Stimulated activated CD4-positive, alpha-beta T cell treated with anti-CD3 and anti-CD28 coated beads, Interleukin-1b, Interleukin-23, amount 100 ng/mL, for 1 hour (primary cell): ENCODE data around the gene CFAP43.
"Not testable (repeated sequence)": the region's sequence is repeated elsewhere in the genome, so short reads cannot be mapped to it uniquely, and the experiment has no call there.

Experiments used
- DNase-seq, 2 donors: peaks; one replicate each; pipeline ENCODE4 v3.0.0-alpha.2; 2020; ENCODE audit warnings: low read depth in 2 of 2

CFAP43 gene

DNA sequence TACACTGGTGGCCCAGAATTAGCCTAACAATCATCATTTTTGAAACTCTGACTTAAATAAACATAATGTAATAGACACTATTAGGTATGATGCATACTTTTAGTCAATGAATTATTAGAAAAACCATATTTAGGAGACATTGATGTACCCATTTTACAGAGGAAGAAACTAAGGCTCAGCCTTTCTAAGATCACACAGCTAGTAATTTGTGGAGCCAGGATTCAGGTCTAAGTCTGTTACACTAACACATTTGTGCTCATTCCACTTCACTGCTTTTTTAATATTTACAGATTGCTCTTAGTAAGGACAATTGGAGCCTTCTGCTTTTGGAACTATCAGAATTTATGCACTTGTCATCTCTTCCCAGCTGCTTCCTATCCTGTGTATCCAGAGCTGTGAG, 8.9 kb downstream of the CFAP43 start:
- DNase-seq, result no peak

DNA sequence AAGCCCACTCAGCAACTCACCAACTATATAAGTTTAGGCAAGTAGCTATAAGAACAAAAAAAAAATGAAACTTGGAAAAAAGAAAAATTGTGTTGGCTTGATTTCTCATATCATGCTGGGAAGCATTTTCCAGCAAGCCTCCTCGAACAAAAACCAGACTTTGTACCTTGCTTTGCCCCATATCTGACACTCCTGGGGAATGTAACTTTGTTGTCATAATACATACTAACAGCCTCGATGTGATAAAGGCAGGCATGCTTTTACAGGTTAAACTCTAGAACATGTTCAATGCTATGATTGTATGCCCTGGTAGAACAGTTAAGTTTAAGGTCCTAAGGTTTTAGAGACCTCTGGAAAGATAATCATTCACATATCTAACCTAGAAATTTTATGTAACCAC, 11.6 kb downstream of the CFAP43 start:
- DNase-seq, result no peak

DNA sequence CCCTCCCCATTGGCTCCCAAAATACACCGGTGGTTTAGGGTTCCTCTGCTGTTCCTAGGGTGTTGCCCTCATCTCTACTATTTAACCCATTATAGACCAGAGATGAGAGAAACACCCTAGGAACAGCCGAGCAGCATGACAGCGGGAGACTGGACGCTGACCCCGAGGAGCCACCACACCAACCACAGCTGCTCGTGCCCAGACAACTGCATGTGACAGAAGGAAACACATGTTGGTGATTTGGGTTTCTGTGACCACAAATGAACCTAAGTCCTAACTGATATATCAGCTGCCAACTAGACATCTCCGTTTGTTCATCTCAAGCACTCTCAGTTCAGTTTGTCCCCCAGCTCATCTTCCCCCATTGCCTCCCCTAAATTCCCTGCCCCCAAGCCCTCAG, 13.4 kb downstream of the CFAP43 start:
- no peak for DNase-seq

DNA sequence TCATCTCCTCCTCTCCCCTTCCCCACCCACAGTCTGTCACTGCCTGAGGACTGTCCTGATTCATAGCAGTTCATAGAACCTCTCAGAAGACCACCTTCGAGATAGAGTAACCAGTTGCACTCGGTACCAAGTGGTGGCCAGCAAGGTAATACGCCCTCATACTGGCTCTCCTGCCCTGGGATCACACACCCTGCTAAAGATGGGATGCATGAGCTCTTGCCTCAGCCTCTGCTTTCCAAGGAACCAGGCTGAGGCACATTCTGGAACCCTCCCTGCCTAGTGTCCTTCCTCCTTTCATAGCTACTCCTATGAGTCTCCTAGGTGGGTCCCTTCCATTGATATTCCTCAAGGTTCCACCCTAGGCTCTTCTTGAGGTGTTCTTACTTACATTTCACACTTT, 15.5 kb downstream of the CFAP43 start:
- DNase-seq, result no peak

DNA sequence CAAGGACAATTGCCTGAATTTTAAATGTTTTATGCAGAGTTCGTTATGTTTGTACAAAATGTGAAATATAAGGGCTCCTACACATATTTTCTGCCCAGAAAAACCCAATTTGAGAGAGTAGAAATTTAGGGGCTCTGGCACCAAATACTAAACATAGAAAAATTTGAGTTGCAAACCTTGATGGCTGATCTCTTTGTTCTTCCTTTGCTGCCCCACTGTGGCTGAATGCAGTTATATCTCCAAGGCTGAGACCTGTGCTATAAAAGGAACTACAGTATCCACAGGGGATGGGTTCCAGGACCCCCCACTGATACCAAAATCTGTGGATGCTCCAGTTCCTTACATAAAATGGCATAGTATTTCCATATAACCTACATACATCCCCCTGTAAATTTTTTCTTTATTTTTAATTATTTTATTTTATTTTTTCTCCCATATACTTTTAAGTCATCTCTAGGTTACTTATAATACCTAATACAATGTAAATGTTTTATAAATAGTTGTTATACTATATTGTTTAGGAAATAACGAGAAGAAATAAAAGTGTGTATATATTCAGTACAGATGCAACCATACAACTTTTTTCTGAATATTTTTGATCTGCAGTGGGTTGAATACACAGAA, 22.5 kb downstream of the CFAP43 start:
- peak in 1 of 2 donors; percentile 12 for DNase-seq

DNA sequence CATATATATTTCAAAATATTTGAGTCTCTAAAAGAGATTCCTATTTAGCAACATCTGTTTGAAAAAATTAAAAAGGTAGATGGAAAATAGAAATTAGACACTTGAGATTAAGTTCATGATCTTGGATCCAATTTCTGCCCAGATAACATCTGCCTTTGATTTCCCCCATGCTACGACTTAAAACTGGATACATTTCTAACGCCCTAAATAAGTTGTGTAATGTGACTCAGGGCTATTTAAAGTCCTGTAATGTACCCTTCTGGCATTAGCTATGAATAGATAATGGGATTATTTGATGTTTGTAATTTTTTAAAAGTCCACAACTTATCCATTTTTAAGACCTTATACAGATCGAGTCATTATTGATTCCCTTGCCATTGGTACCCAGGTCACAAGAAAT, 23.4 kb downstream of the CFAP43 start:
- no peak for DNase-seq

DNA sequence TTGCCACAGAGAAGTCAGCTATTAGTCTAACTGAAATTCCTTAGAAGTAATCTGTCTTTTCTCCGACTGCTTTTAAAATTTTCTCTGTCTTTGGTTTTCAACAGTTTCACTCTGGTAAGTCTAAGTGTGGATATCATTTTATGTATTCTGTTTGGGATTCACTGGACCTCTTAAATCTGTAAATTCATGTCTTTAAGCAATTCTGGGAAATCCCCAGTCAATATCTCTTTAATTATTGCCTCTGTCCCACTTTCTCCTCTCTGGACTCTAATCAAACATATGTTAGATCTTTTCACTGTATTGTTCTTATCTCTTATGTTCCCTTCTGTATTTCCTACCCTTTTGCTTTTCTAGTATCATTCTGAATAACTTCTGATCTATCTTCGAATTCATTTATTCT, 29.9 kb downstream of the CFAP43 start:
- DNase-seq, result no peak

DNA sequence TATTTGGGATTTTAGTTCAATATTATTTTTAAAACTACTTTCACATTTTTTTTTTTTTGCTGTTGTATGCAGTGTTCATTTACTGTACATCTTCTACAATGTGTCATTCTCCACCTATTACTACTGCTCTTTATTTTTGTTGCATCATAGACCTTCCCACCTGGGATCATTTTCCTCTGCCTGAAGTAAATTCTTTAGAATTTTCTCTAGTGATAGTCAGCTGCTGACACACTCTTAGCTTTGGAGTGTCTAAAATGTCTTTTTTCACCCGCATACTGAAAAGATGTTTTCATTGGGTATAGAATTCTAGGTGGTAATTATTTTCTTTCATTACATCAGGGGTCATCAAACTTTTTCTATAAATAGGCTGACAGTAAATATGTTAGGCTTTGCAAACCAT, 30.5 kb downstream of the CFAP43 start:
- no peak for DNase-seq

DNA sequence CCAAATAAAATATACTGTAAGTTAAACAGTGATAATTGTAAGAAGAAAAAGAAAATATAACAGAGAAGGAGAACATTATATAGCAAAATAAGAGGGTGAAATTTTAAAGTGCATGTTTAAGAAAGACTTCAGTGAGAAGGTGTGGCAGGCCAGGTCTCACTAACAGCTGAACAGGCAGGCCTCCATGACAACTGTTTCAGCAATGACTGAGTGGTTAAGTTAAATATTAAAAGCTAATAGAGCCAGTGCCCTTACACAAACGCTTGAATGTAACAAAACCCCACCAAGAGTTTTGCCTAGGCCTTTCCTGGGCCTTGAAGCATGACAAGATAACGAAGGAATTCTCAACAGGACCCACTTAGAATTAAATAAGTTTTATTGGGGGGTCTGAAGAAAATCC, 32.6 kb downstream of the CFAP43 start:
- DNase-seq, result no peak

DNA sequence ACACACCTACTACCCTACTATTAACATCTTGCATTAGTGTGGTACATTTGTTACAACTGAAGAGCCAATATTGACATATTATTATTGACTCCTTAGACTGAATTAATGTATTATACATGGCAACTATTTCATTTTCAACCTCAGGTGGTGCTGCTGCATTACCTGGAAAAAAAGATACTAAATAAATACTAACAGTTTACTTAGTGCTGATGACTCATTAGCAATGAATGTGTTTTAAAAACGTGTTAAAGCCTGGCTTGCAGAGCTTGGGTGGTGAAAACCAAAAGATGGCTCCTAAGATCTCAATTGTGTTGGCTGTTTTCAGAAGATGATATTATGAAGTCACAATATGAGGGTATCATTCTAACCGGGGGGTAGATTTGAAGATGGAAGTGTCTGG, 34.8 kb downstream of the CFAP43 start:
- DNase-seq, result no peak

DNA sequence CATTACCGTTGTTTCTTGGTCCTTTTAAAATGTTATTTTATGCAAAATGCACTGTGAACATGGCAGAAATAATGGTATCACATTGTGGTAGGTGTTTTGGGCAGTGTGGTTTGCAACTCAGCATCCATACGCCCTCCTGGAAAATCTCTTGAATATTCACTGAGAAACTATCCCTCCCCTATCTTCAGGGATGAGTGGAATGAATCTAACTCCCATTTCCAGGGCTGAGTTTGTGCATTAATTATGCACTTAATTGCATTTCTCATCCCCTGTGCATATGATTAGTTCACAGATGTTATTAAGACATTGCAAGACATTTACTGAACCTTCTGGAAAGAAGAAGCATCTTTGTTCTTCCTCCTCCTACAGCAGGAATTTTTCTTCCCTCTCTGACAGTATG, 36.5 kb downstream of the CFAP43 start:
- DNase-seq, result no peak

DNA sequence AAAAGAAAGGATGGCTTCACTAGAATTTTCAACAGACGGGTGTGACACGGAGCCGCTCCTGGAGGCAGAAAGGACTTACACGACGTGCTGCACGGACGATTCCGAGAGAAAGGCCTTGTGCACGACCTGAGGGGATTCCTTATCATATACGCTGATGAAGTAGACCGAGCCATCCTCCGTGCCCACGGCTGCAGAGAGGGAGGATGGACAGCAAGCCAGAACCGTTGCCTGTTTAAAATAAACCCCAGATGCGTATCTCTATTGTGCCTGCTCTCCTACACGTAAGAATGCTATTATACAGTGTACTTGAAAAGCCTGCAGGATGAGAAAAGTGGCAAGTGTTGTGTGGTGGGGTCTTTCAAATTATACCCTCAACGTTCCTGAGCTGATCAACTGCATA, 38.4 kb downstream of the CFAP43 start:
- no peak for DNase-seq

DNA sequence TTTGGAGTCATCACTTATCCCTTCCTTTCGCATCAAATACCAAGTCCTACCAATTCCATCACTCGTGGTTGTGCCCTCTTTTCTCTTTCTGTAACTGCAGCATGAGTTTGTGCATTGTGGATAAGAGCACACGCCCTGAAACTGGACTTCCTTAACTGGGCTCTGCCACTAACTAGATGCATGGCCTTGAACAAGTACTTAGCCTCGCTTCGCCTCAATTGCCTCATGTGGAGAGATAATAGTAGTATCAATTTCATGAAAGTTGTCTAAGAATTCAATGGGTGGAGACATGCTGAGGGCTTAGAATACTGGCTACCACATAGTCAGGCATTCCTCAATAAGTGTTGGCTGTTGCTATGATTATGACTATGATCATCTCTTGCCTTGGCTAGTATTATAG, 41.5 kb downstream of the CFAP43 start:
- no peak for DNase-seq

DNA sequence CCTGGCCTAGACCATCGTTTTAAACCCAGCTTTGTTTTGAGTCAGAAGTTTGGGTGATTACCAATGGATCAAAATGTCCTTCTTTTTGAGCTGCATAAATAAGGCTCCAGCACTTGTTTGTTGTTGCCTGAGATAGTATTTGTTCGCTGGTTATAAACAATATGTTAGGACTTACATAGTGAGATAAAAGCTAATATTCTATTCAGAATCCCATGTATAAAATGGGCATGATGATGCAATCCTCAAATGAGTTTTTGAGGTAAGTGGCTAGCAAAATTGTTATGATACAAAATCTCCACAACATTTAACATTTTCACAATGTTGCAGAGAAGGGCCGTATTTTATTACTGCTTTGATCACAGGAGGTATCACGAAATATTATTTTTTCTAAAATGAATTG, 48.5 kb downstream of the CFAP43 start:
- no peak for DNase-seq

DNA sequence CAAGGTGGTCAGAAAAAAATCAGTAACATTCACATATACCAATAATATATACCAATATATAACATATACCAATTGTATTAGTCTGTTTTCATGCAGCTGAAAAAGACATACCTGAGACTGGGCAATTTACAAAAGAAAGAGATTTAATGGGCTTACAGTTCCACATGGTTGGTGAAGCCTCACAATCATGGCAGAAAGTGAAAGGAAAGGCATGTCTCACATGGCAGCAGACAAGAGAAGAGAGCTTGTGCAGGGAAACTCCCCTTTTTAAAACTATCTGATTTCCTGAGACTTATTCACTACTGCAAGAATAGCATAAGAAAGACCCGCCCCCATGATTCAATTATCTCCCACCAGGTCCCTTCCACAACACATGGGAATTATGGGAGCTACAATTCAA, 58.0 kb downstream of the CFAP43 start:
- not testable (repeated sequence) for DNase-seq

DNA sequence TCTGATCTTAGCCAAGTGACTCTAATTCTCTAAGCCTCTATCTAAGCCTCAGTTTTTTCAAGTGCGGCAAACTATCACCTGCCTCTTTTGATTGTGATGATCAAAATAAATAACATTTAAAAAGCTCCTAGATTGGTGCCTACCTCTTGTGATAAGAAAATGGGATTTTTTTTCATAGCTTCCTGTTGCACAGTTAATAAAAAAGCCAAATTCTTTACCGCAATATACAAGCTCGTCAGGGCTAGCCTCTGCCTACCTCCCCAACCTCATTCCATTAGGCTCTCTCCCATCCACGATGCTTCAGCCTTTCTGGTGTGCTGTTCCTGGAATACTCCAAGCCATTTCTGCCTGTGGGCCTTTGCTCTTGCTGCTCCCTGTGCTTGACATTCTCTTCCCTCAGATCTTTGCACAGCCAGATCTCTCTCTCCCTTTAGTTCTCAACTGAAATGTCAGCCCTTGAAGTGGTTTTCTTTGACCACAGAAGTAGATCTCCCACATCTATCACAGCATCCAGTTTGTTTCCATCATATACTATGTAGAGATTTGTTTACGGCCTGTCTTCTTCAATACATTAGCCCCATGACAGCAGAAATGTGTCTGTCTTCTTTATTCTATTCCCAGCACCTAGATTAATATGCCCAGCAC, 61.4 kb downstream of the CFAP43 start:
- DNase-seq, result no peak

DNA sequence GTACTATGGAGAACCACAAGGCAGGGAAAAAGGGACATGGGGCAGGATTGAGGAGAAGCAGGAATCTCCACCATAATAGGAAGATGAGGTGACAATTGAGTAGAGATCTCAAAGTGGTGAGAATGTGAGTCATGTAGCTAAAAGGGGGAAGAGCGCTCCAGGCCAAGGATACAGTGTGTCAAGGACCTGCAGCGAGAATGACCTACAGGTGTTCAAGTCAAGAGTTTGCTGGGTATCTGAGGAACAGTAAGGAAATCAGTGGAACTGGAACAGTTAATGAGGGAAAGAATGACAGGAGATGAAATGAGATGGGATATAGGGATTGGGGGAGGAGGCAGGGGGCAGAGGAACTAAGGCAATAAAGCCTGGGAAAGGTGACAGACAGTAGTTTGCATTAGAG, 76.6 kb downstream of the CFAP43 start:
- no peak for DNase-seq

DNA sequence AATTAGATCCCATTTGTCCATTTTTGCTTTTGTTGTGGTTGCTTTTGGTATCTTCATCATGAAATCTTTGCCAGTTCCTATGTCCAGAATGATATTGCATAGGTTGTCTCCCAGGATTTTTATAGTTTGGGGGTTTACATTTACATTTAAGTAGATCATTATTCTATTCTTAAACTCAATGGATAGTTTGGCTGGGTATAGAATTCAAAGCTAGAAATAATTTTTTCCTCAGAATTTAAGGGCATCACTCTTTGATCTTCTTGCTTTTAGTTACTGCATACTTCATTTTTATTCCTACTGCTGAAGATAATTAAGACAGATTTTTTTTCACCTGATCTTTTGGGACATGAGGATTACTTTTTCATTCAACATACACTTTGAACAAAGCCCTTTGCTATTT, 80.4 kb downstream of the CFAP43 start:
- DNase-seq, result no peak

DNA sequence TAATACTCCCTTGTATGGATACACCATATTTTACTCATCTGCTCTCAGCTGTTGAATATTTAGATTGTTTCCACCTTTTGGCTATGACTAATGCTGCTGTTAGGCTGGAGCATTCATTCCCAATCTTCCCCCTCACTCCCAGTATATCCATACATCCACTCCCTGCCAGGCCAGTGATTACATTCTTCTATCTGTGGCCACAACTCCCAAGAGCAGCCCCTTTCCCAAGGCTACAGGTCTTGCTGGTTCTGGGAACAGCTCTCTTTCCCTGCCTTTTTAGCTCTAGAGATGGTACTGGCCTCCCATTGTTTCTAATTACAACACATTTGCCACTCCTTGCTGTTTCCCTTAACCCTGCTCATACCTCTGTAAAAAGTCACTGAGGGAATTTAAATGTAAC, 82.0 kb downstream of the CFAP43 start:
- DNase-seq, result no peak

DNA sequence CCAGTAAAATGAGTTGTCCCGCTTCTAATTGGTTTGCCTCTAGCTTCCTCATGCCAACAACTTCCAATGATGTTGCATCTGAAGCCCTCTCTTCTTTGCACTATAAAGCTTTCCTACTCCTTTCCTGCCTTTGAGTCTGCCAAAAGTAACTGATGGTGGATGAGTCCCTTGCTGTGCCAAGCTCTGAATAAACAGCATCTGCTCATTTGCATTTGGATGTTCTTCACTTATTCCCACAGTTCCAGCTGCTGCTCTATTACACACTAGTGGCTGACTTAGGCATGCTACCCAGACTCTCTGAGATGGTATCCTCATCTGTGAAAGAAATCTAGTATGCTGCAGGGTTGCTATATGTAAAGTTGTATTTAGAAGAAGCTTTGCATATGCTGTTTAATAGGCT, 85.3 kb downstream of the CFAP43 start:
- DNase-seq, result no peak

DNA sequence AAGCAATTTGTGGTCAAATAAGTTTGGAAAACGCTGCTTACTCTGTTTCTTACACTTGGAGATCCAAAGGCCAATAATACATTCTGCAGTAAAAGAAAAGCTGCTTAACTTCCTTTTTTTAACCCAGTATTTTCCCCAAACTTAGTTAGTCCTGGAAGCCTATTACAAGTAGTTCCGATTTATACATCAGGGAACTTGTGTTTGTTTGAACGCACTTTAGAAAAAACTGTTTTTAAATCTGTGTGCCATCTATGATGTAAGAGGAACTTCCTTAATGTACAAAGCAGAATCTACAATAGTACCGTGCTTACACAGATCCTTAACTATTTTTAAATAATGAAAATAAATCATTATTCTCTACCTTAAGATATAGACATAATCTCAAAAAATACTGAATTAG, 87.2 kb downstream of the CFAP43 start:
- no peak for DNase-seq

DNA sequence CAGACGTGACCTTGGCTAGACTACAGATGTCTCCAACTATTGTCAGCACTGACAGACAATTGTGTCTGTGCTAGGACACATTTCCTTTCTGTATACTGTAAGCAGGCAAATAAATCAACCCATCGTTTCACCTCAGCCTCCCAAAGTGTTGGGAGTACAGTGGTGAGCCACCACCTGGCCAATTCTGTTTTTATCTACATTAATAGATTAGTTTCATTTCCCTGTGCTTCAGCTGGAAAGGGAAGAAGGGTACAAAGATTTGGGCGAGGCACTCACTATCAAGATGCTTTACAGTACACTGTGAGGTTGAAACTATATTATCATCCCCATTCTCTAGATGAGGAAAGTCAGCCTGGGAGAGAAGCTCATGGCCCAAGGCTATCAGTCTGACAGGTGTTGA, 88.3 kb downstream of the CFAP43 start:
- no peak for DNase-seq

DNA sequence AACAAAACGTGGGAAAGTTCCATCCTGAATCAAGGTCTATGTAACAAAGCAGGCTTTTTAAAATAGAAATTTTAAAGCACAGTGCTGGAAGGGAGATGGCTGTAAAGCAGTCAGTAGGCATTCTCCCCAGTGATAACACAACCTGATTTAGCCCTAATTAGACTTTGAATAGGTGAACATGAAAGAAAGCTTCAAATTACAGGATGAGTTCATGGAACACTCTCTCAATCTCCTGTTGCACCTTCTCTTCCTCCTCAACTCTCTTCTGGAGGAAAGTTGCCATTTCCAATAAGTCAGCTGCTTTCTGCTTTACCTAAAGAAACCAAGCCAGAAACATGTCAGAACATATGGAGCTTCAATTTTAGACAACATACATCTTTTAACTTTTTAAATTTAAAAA, 90.1 kb downstream of the CFAP43 start:
- DNase-seq, result no peak

DNA sequence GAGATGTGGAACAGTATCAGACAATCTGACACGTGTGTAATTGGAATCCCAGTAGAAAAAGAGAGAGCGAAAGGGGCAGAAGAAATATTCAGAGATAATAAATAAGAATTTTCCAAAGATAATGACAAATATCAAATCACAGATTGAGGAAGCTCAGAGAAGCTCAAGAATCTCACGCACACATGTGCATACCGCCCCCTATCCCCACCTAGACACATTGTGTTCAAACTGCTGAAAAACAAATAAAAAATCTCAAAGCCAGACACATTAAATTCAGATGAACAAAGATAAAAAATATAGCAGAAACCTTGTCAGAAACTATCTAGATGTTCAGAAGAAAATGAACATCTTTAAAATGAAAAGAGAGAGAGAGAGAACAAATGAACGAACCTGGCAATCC, 92.9 kb downstream of the CFAP43 start:
- no peak for DNase-seq
